Islet precursor cell (in vitro differentiated cells): ENCODE results near the gene FRMD1.

Experiments
- DNase-seq: peaks from one replicate; pipeline ENCODE4 v3.0.0-alpha.2; 2018

Gene FRMD1

GRCh38 chr6:168022488-168023321, 56.3 kb downstream of the FRMD1 start:
- peak; percentile 30 for DNase-seq

- DNase-seq, result peak; percentile 7
Measured at GRCh38 chr6:168021581-168021980, 57.4 kb downstream of the FRMD1 start.

- DNase-seq, result no peak
Measured at GRCh38 chr6:168020242-168020641, 58.8 kb downstream of the FRMD1 start.

GRCh38 chr6:168018664-168019063, 60.3 kb downstream of the FRMD1 start:
- DNase-seq, result peak; percentile 46

- DNase-seq, result peak; percentile 22
Measured at GRCh38 chr6:168017629-168018028, 61.4 kb downstream of the FRMD1 start.

- peak; percentile 52 for DNase-seq
Measured at GRCh38 chr6:168016721-168017525, 62.1 kb downstream of the FRMD1 start.

GRCh38 chr6:168016176-168016620, 62.8 kb downstream of the FRMD1 start:
- DNase-seq, result peak; percentile 20

GRCh38 chr6:168015482-168016175, 63.4 kb downstream of the FRMD1 start:
- peak; percentile 7 for DNase-seq

- peak; percentile 22 for DNase-seq
Measured at GRCh38 chr6:168015009-168015408, 64.0 kb downstream of the FRMD1 start.

GRCh38 chr6:168014428-168014827, 64.6 kb downstream of the FRMD1 start:
- no peak for DNase-seq

- peak; percentile 33 for DNase-seq
Measured at GRCh38 chr6:168013250-168013915, 65.6 kb downstream of the FRMD1 start.

GRCh38 chr6:168012431-168013249, 66.4 kb downstream of the FRMD1 start:
- peak; percentile 29 for DNase-seq

- DNase-seq, result no peak
Measured at GRCh38 chr6:168011291-168011690, 67.7 kb downstream of the FRMD1 start.

- no peak for DNase-seq
Measured at GRCh38 chr6:168009331-168009730, 69.7 kb downstream of the FRMD1 start.

- peak; percentile 96 for DNase-seq
Measured at GRCh38 chr6:168007592-168008338, 71.2 kb downstream of the FRMD1 start.

- DNase-seq, result peak; percentile 13
Measured at GRCh38 chr6:168005796-168006195, 73.2 kb downstream of the FRMD1 start.

- peak; percentile 32 for DNase-seq
Measured at GRCh38 chr6:168004945-168005344, 74.1 kb downstream of the FRMD1 start.

GRCh38 chr6:168004023-168004422, 75.0 kb downstream of the FRMD1 start:
- peak; percentile 28 for DNase-seq
